ENCODE data around the gene RGS11.

DNA sequence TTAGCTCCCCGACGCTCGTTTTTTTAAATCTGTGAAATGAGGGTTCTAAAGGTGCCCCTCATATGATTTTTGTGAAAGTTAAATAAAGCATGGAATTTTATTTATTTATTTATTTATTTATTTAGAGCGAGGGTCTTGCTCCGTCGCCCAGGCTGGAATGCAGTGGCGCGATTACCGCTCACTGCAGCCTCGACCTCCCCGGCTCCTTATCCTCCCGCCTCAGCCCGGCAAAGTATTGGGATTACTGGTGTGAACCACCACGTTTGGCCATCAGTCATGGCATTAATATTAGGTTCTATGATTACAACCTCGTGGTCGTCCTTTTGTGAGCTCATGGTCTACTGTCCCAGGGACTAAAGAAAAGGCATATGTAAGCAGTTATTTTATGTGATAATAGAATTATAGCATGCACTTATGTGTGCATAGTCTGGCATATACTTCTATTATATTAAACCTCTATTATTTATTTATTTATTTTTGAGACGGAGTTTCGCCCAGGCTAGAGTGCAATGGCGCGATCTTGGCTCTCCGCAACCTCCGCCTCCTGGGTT, 45.9 kb downstream of the RGS11 start:
- TF ChIP-seq POLR2A (IDR thresholded peaks at IDR 0.05): no peak
- TF ChIP-seq, protein P1, sequence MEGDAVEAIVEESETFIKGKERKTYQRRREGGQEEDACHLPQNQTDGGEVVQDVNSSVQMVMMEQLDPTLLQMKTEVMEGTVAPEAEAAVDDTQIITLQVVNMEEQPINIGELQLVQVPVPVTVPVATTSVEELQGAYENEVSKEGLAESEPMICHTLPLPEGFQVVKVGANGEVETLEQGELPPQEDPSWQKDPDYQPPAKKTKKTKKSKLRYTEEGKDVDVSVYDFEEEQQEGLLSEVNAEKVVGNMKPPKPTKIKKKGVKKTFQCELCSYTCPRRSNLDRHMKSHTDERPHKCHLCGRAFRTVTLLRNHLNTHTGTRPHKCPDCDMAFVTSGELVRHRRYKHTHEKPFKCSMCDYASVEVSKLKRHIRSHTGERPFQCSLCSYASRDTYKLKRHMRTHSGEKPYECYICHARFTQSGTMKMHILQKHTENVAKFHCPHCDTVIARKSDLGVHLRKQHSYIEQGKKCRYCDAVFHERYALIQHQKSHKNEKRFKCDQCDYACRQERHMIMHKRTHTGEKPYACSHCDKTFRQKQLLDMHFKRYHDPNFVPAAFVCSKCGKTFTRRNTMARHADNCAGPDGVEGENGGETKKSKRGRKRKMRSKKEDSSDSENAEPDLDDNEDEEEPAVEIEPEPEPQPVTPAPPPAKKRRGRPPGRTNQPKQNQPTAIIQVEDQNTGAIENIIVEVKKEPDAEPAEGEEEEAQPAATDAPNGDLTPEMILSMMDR (IDR thresholded peaks at IDR 0.05): no peak

Measured in heart left ventricle (tissue), 13 donors.